Endothelial cell of umbilical vein (primary cell): ENCODE measurements around the gene CACNA2D1. TPM values are rescaled to one million over a fixed set of nuclear protein-coding genes. Genes with fewer than 3 reads are reported as not detected.

Source experiments
- BruUV-seq: library from RNA; stranded (reverse); fragments of 400-500 nt; replicated peaks from 2 replicates; lab custom pipeline; 2021; lab: Mats Ljungman, UMichigan
- CTCF ChIA-PET: fragments of 300-600, 350-600 bp; sonication (Branson Sonifier 250); formaldehyde crosslinking; loops from one replicate; lab custom pipeline; 2021; ENCODE audit warnings: antibody characterized with exemption, inconsistent platforms; lab: Charles Lee
- POLR2A ChIA-PET: fragments of 300-600, 350-600 bp; sonication (Branson Sonifier 250); formaldehyde crosslinking; loops from one replicate; lab custom pipeline; 2021; ENCODE audit warnings: antibody characterized with exemption, inconsistent platforms; lab: Charles Lee
- DNase-seq: peaks from one replicate; pipeline ENCODE4 v3.0.0-alpha.2; 2011; ENCODE audit warnings: low read depth, low spot score
- FAIRE-seq: peaks from 2 replicates; lab custom pipeline; 2011; peaks lifted over from hg19 to GRCh38; lab: Jason Lieb, UNC
- H2AFZ ChIP-seq: 2 replicates; pipeline ENCODE4 v1.6.0; 2012; ENCODE audit warnings: low read depth, low read length, control low read depth, inconsistent platforms
- H3K27ac ChIP-seq: 2 replicates; pipeline ENCODE4 v1.5.1; 2011; ENCODE audit warnings: low read depth, mild to moderate bottlenecking, control low read depth, low read length, moderate library complexity; ENCODE audit not compliant: insufficient read depth
- H3K27me3 ChIP-seq, 2 experiments: 2 replicates each; pipeline versions ENCODE4 v1.6.0 to v1.6.1; 2011; ENCODE audit warnings: low read length in 2 of 2, mixed read lengths in 1 of 2; ENCODE audit not compliant: control insufficient read depth in 2 of 2, insufficient read depth in 2 of 2
- H3K36me3 ChIP-seq, 2 experiments: 2 replicates in 1 of 2; 3 replicates in 1 of 2; pipeline ENCODE4 v1.5.1; 2011; ENCODE audit warnings: low read length in 2 of 2, mild to moderate bottlenecking in 1 of 2, moderate library complexity in 1 of 2; ENCODE audit not compliant: control insufficient read depth in 2 of 2, insufficient read depth in 2 of 2; ENCODE audit errors: extremely low read depth in 1 of 2
- H3K4me1 ChIP-seq: 3 replicates; pipeline ENCODE4 v1.5.1; 2011; ENCODE audit warnings: mild to moderate bottlenecking, low read length; ENCODE audit not compliant: control insufficient read depth, insufficient read depth; ENCODE audit errors: extremely low read depth
- H3K4me2 ChIP-seq: 2 replicates; pipeline ENCODE4 v1.6.1; 2011; ENCODE audit warnings: low read length, control low read depth, mixed read lengths; ENCODE audit not compliant: insufficient read depth
- H3K4me3 ChIP-seq, 3 experiments: fragments of 200-600 bp in 1 of 3; sonication (generic), shearing (Covaris generic) in 1 of 3; replicated peaks in 1 of 3; 2 replicates each; pipeline ENCODE4 v1.5.1; 2011 to 2016; ENCODE audit warnings: control low read depth in 3 of 3, low read length in 3 of 3, mild to moderate bottlenecking in 2 of 3, inconsistent platforms in 1 of 3, low read depth in 1 of 3, moderate library complexity in 1 of 3; ENCODE audit not compliant: insufficient read depth in 1 of 3
- H3K79me2 ChIP-seq: 2 replicates; pipeline ENCODE4 v1.6.0; 2012; ENCODE audit warnings: low read length, inconsistent platforms; ENCODE audit not compliant: control insufficient read depth, insufficient read depth
- H3K9ac ChIP-seq: replicated peaks from 2 replicates; pipeline ENCODE3; 2011; ENCODE audit warnings: low read length, control low read depth; ENCODE audit not compliant: insufficient read depth; ENCODE audit errors: extremely low read depth
- H3K9me1 ChIP-seq: replicated peaks from 3 replicates; pipeline ENCODE4 v1.6.0; 2011; ENCODE audit warnings: mild to moderate bottlenecking, low read length; ENCODE audit not compliant: control insufficient read depth, insufficient read depth; ENCODE audit errors: extremely low read depth
- H3K9me3 ChIP-seq: replicated peaks from 2 replicates; pipeline ENCODE4 v1.5.1; 2012; ENCODE audit warnings: low read length, inconsistent platforms; ENCODE audit not compliant: control insufficient read depth, insufficient read depth
- H4K20me1 ChIP-seq: replicated peaks from 2 replicates; pipeline ENCODE3; 2011; ENCODE audit warnings: mild to moderate bottlenecking, low read length; ENCODE audit not compliant: control insufficient read depth, insufficient read depth; ENCODE audit errors: extremely low read depth
- FOS ChIP-seq: IDR thresholded peaks from 2 replicates; pipeline ENCODE4 v1.6.1; 2011; ENCODE audit warnings: mild to moderate bottlenecking, low read length, moderate library complexity, borderline replicate concordance; ENCODE audit not compliant: insufficient read depth
- JUN ChIP-seq: IDR thresholded peaks from 2 replicates; pipeline ENCODE4 v1.6.1; 2011; ENCODE audit warnings: borderline replicate concordance, low read depth; ENCODE audit not compliant: insufficient read length, insufficient read depth
- POLR2A ChIP-seq: IDR thresholded peaks from 2 replicates; pipeline ENCODE4 v1.6.1; 2012; ENCODE audit warnings: low read depth, mild to moderate bottlenecking, control low read depth, low read length
- dilution Hi-C: fragments of 300-500 bp; cut with MboI; formaldehyde crosslinking; loops from one replicate; pipeline ENCODE4 v1.15.0; 2019; ENCODE audit warnings: low sequenced_read_pairs; ENCODE audit not compliant: extremely low pct_ligation_motif_present
- intact Hi-C: fragments of 100-400 bp; cut with micrococcal nuclease; formaldehyde crosslinking; loops from one replicate; pipeline ENCODE4 v1.10.0; 2022
- polyA plus RNA-seq, 4 experiments: library from polyadenylated mRNA; depleted of rRNA in 3 of 4; stranded (reverse) in 3 of 4; unstranded in 1 of 4; fragments of >200 nt; gene quantifications; 2 replicates each; pipeline versions ENCODE4 v1.2.1 to v1.2.3, GENCODE V29; 2011 to 2012; ENCODE audit warnings: missing spikeins in 1 of 4
- total RNA-seq: library from RNA; stranded (reverse); gene quantifications from 2 replicates; pipeline ENCODE4 v1.2.3, GENCODE V29; 2021
- TF ChIP-seq, protein P1 (sequence below): IDR thresholded peaks from 2 replicates; pipeline ENCODE4 v1.6.1; 2011; ENCODE audit not compliant: insufficient read depth, insufficient read length

Gene CACNA2D1
- total and polyA plus RNA-seq, 2 donors (not counting 3 experiments of a cell fraction or from before 2014, with no cell fraction given): 4.1 to 38.6 TPM

DNA sequence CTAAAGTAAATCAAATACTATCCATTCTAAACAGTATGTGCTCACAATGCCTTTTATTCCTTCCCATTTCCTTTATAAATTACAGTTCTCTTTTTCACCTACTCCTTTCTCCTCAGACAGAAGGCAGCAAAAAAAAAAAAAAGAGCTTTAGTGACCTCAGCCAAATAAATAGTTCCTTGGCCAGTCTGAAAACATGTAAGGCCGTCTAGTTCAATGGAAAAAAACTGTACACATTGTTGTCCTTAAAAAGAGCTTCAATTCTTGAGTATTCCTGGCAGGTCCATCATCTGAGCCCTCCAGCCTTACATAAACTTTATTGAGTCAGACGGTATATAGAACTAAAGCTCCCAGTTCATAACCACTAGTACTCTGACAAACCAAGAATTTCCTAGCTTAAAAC lies 185.4 kb downstream of the CACNA2D1 start:
- intact Hi-C loops (no loop called here), dilution Hi-C loops (no loop called here)
- Histone ChIP-seq H3K9ac (no peak overlapping the region), H3K9me3 (no peaks in the 10 kb centered on the region), H2AFZ (no peak overlapping the region), H3K4me1 (no peaks in the 10 kb centered on the region), H3K36me3 (no peaks in the 10 kb centered on the region), H3K27ac (no peak overlapping the region), H3K79me2 (no peaks in the 10 kb centered on the region), H4K20me1 (no peaks in the 10 kb centered on the region), H3K9me1 (no peaks in the 10 kb centered on the region), H3K4me2 (no peak overlapping the region), H3K4me3 (no peak overlapping the region), H3K27me3 (no peaks in the 10 kb centered on the region)
- CTCF ChIA-PET: interaction anchor here (1.1 to 1.5 kb wide), 5 partner anchors 9 to 24 kb away, joined by 3 to 9 read pairs (median 4); no protein-coding TSS in a partner anchor
- POLR2A ChIA-PET: no interaction called here
- FAIRE-seq (no peak), DNase-seq (peak; percentile 5)
- no TSS peak for BruUV-seq
- no peak for TF ChIP-seq POLR2A

DNA sequence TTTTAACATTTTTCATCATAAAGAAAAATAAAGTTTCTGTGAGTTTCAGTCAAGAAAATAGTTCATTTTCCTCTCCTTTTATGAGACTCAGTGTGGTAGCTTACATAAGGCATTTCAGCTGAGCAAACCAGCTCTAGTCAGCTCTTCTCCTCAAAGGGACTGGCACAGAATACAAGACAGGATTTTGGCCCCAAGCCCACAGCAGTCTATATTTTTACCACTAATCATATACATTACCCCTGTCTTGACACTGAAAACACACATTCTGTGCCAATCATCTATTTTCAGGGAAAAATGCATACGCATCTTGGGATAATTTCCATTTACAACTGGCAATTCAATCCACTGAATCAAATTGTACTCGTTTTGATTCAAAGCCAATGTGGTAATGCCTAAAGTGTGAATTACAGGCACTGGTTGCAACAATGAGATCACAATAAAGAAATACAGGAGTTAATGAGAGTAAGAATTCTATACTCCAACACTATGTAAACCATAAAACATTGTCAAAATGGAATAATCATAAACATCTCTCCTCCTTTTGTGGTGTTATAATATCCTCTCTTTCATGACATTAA lies 186.4 kb downstream of the CACNA2D1 start:
- Histone ChIP-seq H3K9ac (no peak overlapping the region), H3K4me2 (no peak overlapping the region), H4K20me1 (no peaks in the 10 kb centered on the region), H3K79me2 (no peaks in the 10 kb centered on the region), H3K36me3 (no peaks in the 10 kb centered on the region), H3K27ac (no peak overlapping the region), H3K4me3 (no peak overlapping the region), H3K27me3 (no peaks in the 10 kb centered on the region), H3K4me1 (no peaks in the 10 kb centered on the region), H3K9me1 (no peaks in the 10 kb centered on the region), H2AFZ (no peak overlapping the region), H3K9me3 (no peaks in the 10 kb centered on the region)
- FAIRE-seq (no peak), DNase-seq (no peak)
- ChIA-PET POLR2A (no interaction called here), CTCF (interaction anchor here (1.1 to 1.5 kb wide), 3 partner anchors 10 to 23 kb away, joined by 3 to 9 read pairs (median 4); no protein-coding TSS in a partner anchor)
- dilution Hi-C loops (no loop called here), intact Hi-C loops (no loop called here)
- TF ChIP-seq, protein P1, sequence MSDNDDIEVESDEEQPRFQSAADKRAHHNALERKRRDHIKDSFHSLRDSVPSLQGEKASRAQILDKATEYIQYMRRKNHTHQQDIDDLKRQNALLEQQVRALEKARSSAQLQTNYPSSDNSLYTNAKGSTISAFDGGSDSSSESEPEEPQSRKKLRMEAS: no peak
- TF ChIP-seq POLR2A (no peak), FOS (no peak), JUN (no peak)
- BruUV-seq: no TSS peak
